ENCODE data around the gene MORF4L1. TPM values are rescaled to one million over a fixed set of nuclear protein-coding genes. Genes with fewer than 3 reads are reported as not detected.

MORF4L1 gene
- total RNA-seq, 2 donors from 2014 or later: 457 to 505 TPM

DNA sequence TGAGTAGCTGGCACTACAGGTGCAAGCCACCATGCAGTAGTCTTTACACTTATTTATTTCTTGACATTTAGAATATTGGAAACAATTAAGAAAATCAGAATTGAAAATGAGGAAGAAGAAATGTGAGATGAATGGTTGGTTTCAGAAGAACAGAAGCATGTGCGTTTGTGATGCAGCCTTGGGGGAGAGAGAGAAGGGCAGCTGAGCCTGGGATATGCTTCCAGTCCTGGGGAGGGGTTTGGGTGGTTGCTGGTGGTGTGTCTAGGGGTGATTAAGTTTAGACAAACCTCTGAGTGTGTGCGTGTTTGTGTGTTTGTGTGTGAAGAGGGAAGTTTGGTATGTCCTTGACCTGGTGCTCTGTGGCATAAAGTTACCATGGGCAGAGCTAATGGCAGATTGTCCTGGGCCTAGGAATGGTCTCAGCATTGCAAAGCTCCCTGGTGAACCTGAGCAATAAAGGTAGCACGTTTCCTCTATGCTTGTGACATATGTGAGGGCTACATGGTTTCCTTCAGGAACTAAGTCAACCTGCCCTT, 36.5 kb downstream of the MORF4L1 start:
- Histone ChIP-seq H3K9me3 (ENCODE audit: control insufficient read depth, low read length) (no peaks in the 10 kb centered on the region), H3K27me3 (ENCODE audit: control insufficient read depth, insufficient read depth, low read length, poor library complexity, severe bottlenecking) (no peaks in the 10 kb centered on the region), H3K27ac (ENCODE audit: low read depth, low read length) (no peak overlapping the region), H3K36me3 (ENCODE audit: control insufficient read depth, insufficient read depth, low read length) (peaks cover 88% of the 10 kb centered on the region), H3K4me1 (ENCODE audit: control insufficient read depth, insufficient read depth, low read length) (no peaks in the 10 kb centered on the region), H3K9ac (ENCODE audit: extremely low read depth, low read length, poor library complexity, severe bottlenecking) (no peak overlapping the region), H3K4me3 (ENCODE audit: low read length) (no peak overlapping the region)
- peaks cover 13% of the 10 kb centered on the region for H3K4me1 Mint-ChIP-seq
- TF ChIP-seq, protein P1, sequence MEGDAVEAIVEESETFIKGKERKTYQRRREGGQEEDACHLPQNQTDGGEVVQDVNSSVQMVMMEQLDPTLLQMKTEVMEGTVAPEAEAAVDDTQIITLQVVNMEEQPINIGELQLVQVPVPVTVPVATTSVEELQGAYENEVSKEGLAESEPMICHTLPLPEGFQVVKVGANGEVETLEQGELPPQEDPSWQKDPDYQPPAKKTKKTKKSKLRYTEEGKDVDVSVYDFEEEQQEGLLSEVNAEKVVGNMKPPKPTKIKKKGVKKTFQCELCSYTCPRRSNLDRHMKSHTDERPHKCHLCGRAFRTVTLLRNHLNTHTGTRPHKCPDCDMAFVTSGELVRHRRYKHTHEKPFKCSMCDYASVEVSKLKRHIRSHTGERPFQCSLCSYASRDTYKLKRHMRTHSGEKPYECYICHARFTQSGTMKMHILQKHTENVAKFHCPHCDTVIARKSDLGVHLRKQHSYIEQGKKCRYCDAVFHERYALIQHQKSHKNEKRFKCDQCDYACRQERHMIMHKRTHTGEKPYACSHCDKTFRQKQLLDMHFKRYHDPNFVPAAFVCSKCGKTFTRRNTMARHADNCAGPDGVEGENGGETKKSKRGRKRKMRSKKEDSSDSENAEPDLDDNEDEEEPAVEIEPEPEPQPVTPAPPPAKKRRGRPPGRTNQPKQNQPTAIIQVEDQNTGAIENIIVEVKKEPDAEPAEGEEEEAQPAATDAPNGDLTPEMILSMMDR (conservative IDR thresholded peaks at IDR 0.05): no peak
- no peaks in the 10 kb centered on the region for H3K27me3 Mint-ChIP-seq (ENCODE audit: insufficient read depth)
- H3K9me3 Mint-ChIP-seq: no peaks in the 10 kb centered on the region
- H3K36me3 Mint-ChIP-seq (ENCODE audit: low read depth): peaks cover 76% of the 10 kb centered on the region
- peak overlapping the region; percentile 48 for H3K27ac Mint-ChIP-seq
- 72 to 81% methylated on average over 2 to 3 of the region's 3 CpGs for WGBS, 2 experiments (ENCODE audit: insufficient coverage in 1 of 2, insufficient read length in 1 of 2)
- H3K4me3 Mint-ChIP-seq: no peak overlapping the region
- no peak for DNase-seq

DNA sequence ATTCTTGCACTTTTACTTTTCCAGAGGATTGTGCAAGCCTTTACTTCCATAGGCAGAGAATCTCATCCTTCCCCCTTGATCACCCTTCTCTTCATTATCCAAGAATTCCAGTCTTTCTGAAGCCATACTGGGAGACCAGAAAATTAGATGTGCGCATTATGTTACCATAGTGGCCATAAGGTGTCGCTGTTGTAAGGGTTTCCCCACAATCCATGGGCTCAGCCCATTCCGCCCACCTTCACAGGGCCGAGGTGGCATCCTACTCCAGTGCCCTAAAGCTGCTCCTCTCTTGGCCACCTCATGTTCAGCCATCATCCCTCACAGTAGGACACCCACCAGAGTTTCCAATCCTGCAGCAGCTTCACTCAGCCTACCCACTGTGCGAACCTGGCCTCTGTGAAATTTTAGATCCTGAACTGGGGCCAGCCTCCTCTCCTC, 37.1 kb downstream of the MORF4L1 start:
- no peak overlapping the region for H3K4me3 ChIP-seq (ENCODE audit: low read length)
- WGBS, 2 experiments (ENCODE audit: insufficient coverage in 1 of 2, insufficient read length in 1 of 2): 61 to 100% methylated on average over 1 to 5 of the region's 5 CpGs
- DNase-seq: peak; percentile 88
- no peak overlapping the region for H3K9ac ChIP-seq (ENCODE audit: extremely low read depth, low read length, poor library complexity, severe bottlenecking)
- H3K27ac Mint-ChIP-seq: peak overlapping the region; percentile 48
- H3K36me3 Mint-ChIP-seq (ENCODE audit: low read depth): peaks cover 75% of the 10 kb centered on the region
- H3K27me3 Mint-ChIP-seq (ENCODE audit: insufficient read depth): no peaks in the 10 kb centered on the region
- no peaks in the 10 kb centered on the region for H3K9me3 ChIP-seq (ENCODE audit: control insufficient read depth, low read length)
- no peaks in the 10 kb centered on the region for H3K27me3 ChIP-seq (ENCODE audit: control insufficient read depth, insufficient read depth, low read length, poor library complexity, severe bottlenecking)
- H3K4me3 Mint-ChIP-seq: no peak overlapping the region
- H3K36me3 ChIP-seq (ENCODE audit: control insufficient read depth, insufficient read depth, low read length): peaks cover 87% of the 10 kb centered on the region
- H3K4me1 ChIP-seq (ENCODE audit: control insufficient read depth, insufficient read depth, low read length): no peaks in the 10 kb centered on the region
- TF ChIP-seq, protein P1 (conservative IDR thresholded peaks at IDR 0.05): peak; percentile 91
- no peaks in the 10 kb centered on the region for H3K9me3 Mint-ChIP-seq
- peaks cover 13% of the 10 kb centered on the region for H3K4me1 Mint-ChIP-seq
- H3K27ac ChIP-seq (ENCODE audit: low read depth, low read length): no peak overlapping the region

GRCh38 chr15:78910271-78910670, 37.6 kb downstream of the MORF4L1 start:
- H3K27ac ChIP-seq (ENCODE audit: low read depth, low read length): no peak overlapping the region
- peak overlapping the region; percentile 48 for H3K27ac Mint-ChIP-seq
- no peaks in the 10 kb centered on the region for H3K9me3 ChIP-seq (ENCODE audit: control insufficient read depth, low read length)
- peaks cover 70% of the 10 kb centered on the region for H3K36me3 Mint-ChIP-seq (ENCODE audit: low read depth)
- TF ChIP-seq, protein P1 (conservative IDR thresholded peaks at IDR 0.05): no peak
- H3K9ac ChIP-seq (ENCODE audit: extremely low read depth, low read length, poor library complexity, severe bottlenecking): no peak overlapping the region
- peaks cover 86% of the 10 kb centered on the region for H3K36me3 ChIP-seq (ENCODE audit: control insufficient read depth, insufficient read depth, low read length)
- no peaks in the 10 kb centered on the region for H3K27me3 ChIP-seq (ENCODE audit: control insufficient read depth, insufficient read depth, low read length, poor library complexity, severe bottlenecking)
- no peaks in the 10 kb centered on the region for H3K27me3 Mint-ChIP-seq (ENCODE audit: insufficient read depth)
- DNase-seq: no peak
- H3K4me1 ChIP-seq (ENCODE audit: control insufficient read depth, insufficient read depth, low read length): no peaks in the 10 kb centered on the region
- WGBS, 2 experiments (ENCODE audit: insufficient coverage in 1 of 2, insufficient read length in 1 of 2): 91 to 96% methylated on average over 6 to 7 of the region's 7 CpGs
- no peak overlapping the region for H3K4me3 Mint-ChIP-seq
- H3K4me1 Mint-ChIP-seq: peaks cover 13% of the 10 kb centered on the region
- H3K4me3 ChIP-seq (ENCODE audit: low read length): no peak overlapping the region
- no peaks in the 10 kb centered on the region for H3K9me3 Mint-ChIP-seq

Measured in endodermal cell (in vitro differentiated cells).